Neural crest cell (in vitro differentiated cells): ENCODE measurements around the gene CBX3. TPM values are rescaled to one million over a fixed set of nuclear protein-coding genes. Genes with fewer than 3 reads are reported as not detected.
"Not testable (repeated sequence)": the region's sequence is repeated elsewhere in the genome, so short reads cannot be mapped to it uniquely, and the experiment has no call there.

Experiments
- DNase-seq: peaks from one replicate; pipeline ENCODE4 v3.0.0; 2021; ENCODE audit warnings: low read depth, mixed read lengths, low spot score
- H3K27ac Mint-ChIP-seq: one replicate; pipeline ENCODE4 v1.8.0; 2021; ENCODE audit warnings: mild to moderate bottlenecking, mixed read lengths; ENCODE audit not compliant: unreplicated experiment
- H3K27me3 Mint-ChIP-seq: 2 replicates; pipeline ENCODE4 v1.8.0; 2021; ENCODE audit warnings: low read depth, mild to moderate bottlenecking, mixed read lengths
- H3K36me3 Mint-ChIP-seq: 2 replicates; pipeline ENCODE4 v1.8.0; 2021; ENCODE audit warnings: low read depth, mild to moderate bottlenecking, mixed read lengths
- H3K4me1 Mint-ChIP-seq: 2 replicates; pipeline ENCODE4 v1.8.0; 2021; ENCODE audit warnings: mixed read lengths
- H3K4me3 Mint-ChIP-seq: one replicate; pipeline ENCODE4 v1.8.0; 2021; ENCODE audit warnings: mild to moderate bottlenecking, mixed read lengths
- H3K9me3 Mint-ChIP-seq: 2 replicates; pipeline ENCODE4 v1.8.0; 2021; ENCODE audit warnings: mixed read lengths
- total RNA-seq: library from RNA; stranded (reverse); gene quantifications from 2 replicates; pipeline ENCODE4 v1.2.1, GENCODE V29; 2021
- TF ChIP-seq, protein P1 (sequence below): fragments of 200-600 bp; sonication (generic); conservative IDR thresholded peaks from 2 replicates; pipeline ENCODE4 v1.5.0; 2021; ENCODE audit warnings: antibody characterized with exemption, mild to moderate bottlenecking

The CBX3 gene
- total RNA-seq, 1 donor from 2014 or later, result 293 TPM

- peak overlapping the region; percentile 72 for H3K27ac Mint-ChIP-seq
- peaks cover 62% of the 10 kb centered on the region for H3K27me3 Mint-ChIP-seq
- no peak for DNase-seq
- H3K9me3 Mint-ChIP-seq, result no peaks in the 10 kb centered on the region
- peaks cover 83% of the 10 kb centered on the region for H3K36me3 Mint-ChIP-seq
- TF ChIP-seq, protein P1, sequence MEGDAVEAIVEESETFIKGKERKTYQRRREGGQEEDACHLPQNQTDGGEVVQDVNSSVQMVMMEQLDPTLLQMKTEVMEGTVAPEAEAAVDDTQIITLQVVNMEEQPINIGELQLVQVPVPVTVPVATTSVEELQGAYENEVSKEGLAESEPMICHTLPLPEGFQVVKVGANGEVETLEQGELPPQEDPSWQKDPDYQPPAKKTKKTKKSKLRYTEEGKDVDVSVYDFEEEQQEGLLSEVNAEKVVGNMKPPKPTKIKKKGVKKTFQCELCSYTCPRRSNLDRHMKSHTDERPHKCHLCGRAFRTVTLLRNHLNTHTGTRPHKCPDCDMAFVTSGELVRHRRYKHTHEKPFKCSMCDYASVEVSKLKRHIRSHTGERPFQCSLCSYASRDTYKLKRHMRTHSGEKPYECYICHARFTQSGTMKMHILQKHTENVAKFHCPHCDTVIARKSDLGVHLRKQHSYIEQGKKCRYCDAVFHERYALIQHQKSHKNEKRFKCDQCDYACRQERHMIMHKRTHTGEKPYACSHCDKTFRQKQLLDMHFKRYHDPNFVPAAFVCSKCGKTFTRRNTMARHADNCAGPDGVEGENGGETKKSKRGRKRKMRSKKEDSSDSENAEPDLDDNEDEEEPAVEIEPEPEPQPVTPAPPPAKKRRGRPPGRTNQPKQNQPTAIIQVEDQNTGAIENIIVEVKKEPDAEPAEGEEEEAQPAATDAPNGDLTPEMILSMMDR, result no peak
- H3K4me1 Mint-ChIP-seq, result peaks cover 81% of the 10 kb centered on the region
- H3K4me3 Mint-ChIP-seq, result peak overlapping the region; percentile 100
Measured at GRCh38 chr7:26193432-26194207, 7.9 kb upstream of the CBX3 start.

- H3K4me1 Mint-ChIP-seq, result peaks cover 72% of the 10 kb centered on the region
- peaks cover 71% of the 10 kb centered on the region for H3K27me3 Mint-ChIP-seq
- peak overlapping the region; percentile 100 for H3K4me3 Mint-ChIP-seq
- peak overlapping the region; percentile 30 for H3K27ac Mint-ChIP-seq
- peaks cover 85% of the 10 kb centered on the region for H3K36me3 Mint-ChIP-seq
- not testable (repeated sequence) for H3K9me3 Mint-ChIP-seq, DNase-seq
Measured at GRCh38 chr7:26194764-26195163, 6.8 kb upstream of the CBX3 start.

DNA sequence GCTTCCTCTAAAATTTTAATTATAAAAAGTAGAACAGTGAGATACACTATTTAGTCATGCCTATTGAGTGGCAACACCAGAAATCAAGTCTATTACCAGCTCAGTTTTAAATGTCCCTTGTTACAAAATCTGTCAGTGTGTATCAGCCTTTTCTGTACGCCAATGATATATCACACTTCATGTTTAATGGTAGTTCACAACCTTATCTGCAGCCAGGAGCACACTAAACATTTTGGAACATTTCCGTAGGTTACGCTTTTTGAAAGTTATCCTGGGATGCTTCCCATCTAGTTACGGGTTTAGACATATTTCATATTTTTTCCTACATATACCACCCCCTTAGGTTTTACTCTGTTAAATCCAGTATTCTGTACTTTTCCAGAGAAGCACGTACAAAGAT lies 6.4 kb upstream of the CBX3 start:
- Mint-ChIP-seq H3K36me3 (peaks cover 85% of the 10 kb centered on the region), H3K9me3 (no peaks in the 10 kb centered on the region), H3K27ac (no peak overlapping the region), H3K27me3 (peaks cover 73% of the 10 kb centered on the region), H3K4me1 (peaks cover 71% of the 10 kb centered on the region), H3K4me3 (peak overlapping the region; percentile 100)
- no peak for DNase-seq
- TF ChIP-seq, protein P1, result no peak

DNA sequence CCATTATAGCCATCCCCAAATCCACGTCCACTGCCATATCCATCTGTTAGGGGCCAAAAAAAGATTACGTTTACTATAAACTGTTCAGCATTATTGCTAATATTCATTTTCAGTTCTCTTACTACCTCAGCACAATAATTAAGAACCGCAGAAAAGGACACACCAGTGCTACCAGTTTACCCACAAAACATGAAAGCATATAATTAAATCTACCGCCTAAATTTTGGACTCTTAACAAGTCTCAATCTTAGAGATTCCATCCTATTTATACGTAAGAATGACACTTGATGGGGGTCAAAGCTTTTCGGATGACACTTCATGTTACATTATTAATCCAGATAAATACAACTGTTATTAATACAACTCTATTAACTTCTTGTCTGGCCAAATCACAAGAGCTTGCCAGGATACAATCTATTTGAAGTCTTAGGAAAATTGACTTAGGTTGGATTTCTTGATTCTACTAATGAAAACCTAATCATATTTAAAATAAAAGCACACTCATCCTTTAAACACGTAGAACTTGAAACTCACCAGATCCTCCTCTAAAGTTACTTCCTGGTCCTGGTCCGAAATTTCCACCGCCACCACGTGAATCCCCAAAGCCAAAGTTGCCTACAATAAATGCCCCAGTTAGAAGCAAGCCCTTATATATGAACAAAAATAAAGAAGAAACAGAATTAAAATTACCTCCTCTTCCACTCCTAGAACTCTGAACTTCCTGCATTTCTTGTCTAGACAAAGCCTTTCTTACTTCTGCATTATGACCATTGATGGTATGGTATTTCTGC lies 5.5 kb upstream of the CBX3 start:
- H3K4me1 Mint-ChIP-seq, result peaks cover 70% of the 10 kb centered on the region
- peaks cover 73% of the 10 kb centered on the region for H3K27me3 Mint-ChIP-seq
- peaks cover 6% of the 10 kb centered on the region for H3K9me3 Mint-ChIP-seq
- no peak for DNase-seq
- H3K4me3 Mint-ChIP-seq, result peak overlapping the region; percentile 100
- H3K36me3 Mint-ChIP-seq, result peaks cover 85% of the 10 kb centered on the region
- TF ChIP-seq, protein P1, result no peak
- no peak overlapping the region for H3K27ac Mint-ChIP-seq

DNA sequence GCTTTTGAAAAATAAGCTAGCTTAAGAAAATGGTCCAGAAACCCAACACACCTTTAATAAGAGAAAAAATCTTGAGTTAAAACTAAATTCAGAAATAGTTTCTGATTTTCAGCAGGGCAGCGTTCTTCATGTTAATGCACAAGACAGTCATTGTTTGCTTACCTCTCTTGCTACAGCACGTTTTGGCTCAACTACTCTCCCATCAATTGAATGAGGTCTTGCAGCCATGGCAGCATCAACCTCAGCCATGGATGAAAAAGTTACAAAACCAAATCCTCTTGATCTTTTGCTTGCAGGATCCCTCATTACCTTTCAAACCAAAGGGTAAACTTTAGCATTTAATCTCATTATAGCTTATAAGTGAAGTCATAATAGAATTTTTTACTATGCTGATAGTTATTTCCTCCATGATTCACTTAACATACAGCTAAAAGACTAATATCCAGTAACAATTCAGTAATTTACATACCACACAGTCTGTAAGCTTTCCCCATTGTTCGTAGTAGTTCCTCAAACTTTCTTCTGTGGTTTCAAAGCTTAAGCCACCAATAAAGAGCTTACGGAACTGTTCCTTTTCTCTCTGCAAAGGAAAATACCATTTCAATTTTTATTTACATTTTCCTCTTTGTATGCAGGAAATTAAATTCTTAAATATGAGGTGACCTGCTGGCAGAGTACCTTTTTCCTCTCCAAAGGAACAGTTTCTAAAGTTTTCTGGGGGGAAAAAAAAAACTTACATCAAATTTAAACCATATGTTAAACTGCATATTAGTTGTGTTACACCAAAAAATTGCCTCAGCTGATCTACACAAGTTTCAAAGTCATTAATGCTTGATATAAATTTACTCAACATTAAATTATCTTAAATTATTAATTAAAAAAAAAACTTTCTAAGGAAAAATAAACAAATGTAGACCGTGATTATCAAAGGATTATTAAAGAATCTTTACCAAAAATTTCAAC lies 4.1 kb upstream of the CBX3 start:
- Mint-ChIP-seq H3K27me3 (peaks cover 69% of the 10 kb centered on the region), H3K4me3 (peak overlapping the region; percentile 100), H3K36me3 (peaks cover 75% of the 10 kb centered on the region), H3K4me1 (peaks cover 63% of the 10 kb centered on the region), H3K27ac (no peak overlapping the region), H3K9me3 (peaks cover 6% of the 10 kb centered on the region)
- TF ChIP-seq, protein P1, result no peak
- DNase-seq, result no peak
